Endothelial cell of umbilical vein (primary cell): ENCODE results near the gene NFKB2. TPM values are rescaled to one million over a fixed set of nuclear protein-coding genes. Genes with fewer than 3 reads are reported as not detected.

Experiments used
- BruUV-seq: library from RNA; stranded (reverse); fragments of 400-500 nt; replicated peaks from 2 replicates; lab custom pipeline; 2021; lab: Mats Ljungman, UMichigan
- CTCF ChIA-PET: fragments of 300-600, 350-600 bp; sonication (Branson Sonifier 250); formaldehyde crosslinking; loops from one replicate; lab custom pipeline; 2021; ENCODE audit warnings: antibody characterized with exemption, inconsistent platforms; lab: Charles Lee
- POLR2A ChIA-PET: fragments of 300-600, 350-600 bp; sonication (Branson Sonifier 250); formaldehyde crosslinking; loops from one replicate; lab custom pipeline; 2021; ENCODE audit warnings: antibody characterized with exemption, inconsistent platforms; lab: Charles Lee
- DNase-seq: peaks from one replicate; pipeline ENCODE4 v3.0.0-alpha.2; 2011; ENCODE audit warnings: low read depth, low spot score
- FAIRE-seq: peaks from 2 replicates; lab custom pipeline; 2011; peaks lifted over from hg19 to GRCh38; lab: Jason Lieb, UNC
- H2AFZ ChIP-seq: 2 replicates; pipeline ENCODE4 v1.6.0; 2012; ENCODE audit warnings: low read depth, low read length, control low read depth, inconsistent platforms
- H3K27ac ChIP-seq: 2 replicates; pipeline ENCODE4 v1.5.1; 2011; ENCODE audit warnings: low read depth, mild to moderate bottlenecking, control low read depth, low read length, moderate library complexity; ENCODE audit not compliant: insufficient read depth
- H3K27me3 ChIP-seq, 2 experiments: 2 replicates each; pipeline versions ENCODE4 v1.6.0 to v1.6.1; 2011; ENCODE audit warnings: low read length in 2 of 2, mixed read lengths in 1 of 2; ENCODE audit not compliant: control insufficient read depth in 2 of 2, insufficient read depth in 2 of 2
- H3K36me3 ChIP-seq, 2 experiments: 2 replicates in 1 of 2; 3 replicates in 1 of 2; pipeline ENCODE4 v1.5.1; 2011; ENCODE audit warnings: low read length in 2 of 2, mild to moderate bottlenecking in 1 of 2, moderate library complexity in 1 of 2; ENCODE audit not compliant: control insufficient read depth in 2 of 2, insufficient read depth in 2 of 2; ENCODE audit errors: extremely low read depth in 1 of 2
- H3K4me1 ChIP-seq: 3 replicates; pipeline ENCODE4 v1.5.1; 2011; ENCODE audit warnings: mild to moderate bottlenecking, low read length; ENCODE audit not compliant: control insufficient read depth, insufficient read depth; ENCODE audit errors: extremely low read depth
- H3K4me2 ChIP-seq: 2 replicates; pipeline ENCODE4 v1.6.1; 2011; ENCODE audit warnings: low read length, control low read depth, mixed read lengths; ENCODE audit not compliant: insufficient read depth
- H3K4me3 ChIP-seq, 3 experiments: fragments of 200-600 bp in 1 of 3; sonication (generic), shearing (Covaris generic) in 1 of 3; replicated peaks in 1 of 3; 2 replicates each; pipeline ENCODE4 v1.5.1; 2011 to 2016; ENCODE audit warnings: control low read depth in 3 of 3, low read length in 3 of 3, mild to moderate bottlenecking in 2 of 3, inconsistent platforms in 1 of 3, low read depth in 1 of 3, moderate library complexity in 1 of 3; ENCODE audit not compliant: insufficient read depth in 1 of 3
- H3K79me2 ChIP-seq: 2 replicates; pipeline ENCODE4 v1.6.0; 2012; ENCODE audit warnings: low read length, inconsistent platforms; ENCODE audit not compliant: control insufficient read depth, insufficient read depth
- H3K9ac ChIP-seq: replicated peaks from 2 replicates; pipeline ENCODE3; 2011; ENCODE audit warnings: low read length, control low read depth; ENCODE audit not compliant: insufficient read depth; ENCODE audit errors: extremely low read depth
- H3K9me1 ChIP-seq: replicated peaks from 3 replicates; pipeline ENCODE4 v1.6.0; 2011; ENCODE audit warnings: mild to moderate bottlenecking, low read length; ENCODE audit not compliant: control insufficient read depth, insufficient read depth; ENCODE audit errors: extremely low read depth
- H3K9me3 ChIP-seq: replicated peaks from 2 replicates; pipeline ENCODE4 v1.5.1; 2012; ENCODE audit warnings: low read length, inconsistent platforms; ENCODE audit not compliant: control insufficient read depth, insufficient read depth
- H4K20me1 ChIP-seq: replicated peaks from 2 replicates; pipeline ENCODE3; 2011; ENCODE audit warnings: mild to moderate bottlenecking, low read length; ENCODE audit not compliant: control insufficient read depth, insufficient read depth; ENCODE audit errors: extremely low read depth
- EZH2 ChIP-seq: IDR thresholded peaks from 2 replicates; pipeline ENCODE4 v1.6.1; 2012; ENCODE audit warnings: borderline replicate concordance, low read depth, mild to moderate bottlenecking, moderate library complexity, low read length, inconsistent platforms; ENCODE audit not compliant: severe bottlenecking
- FOS ChIP-seq: IDR thresholded peaks from 2 replicates; pipeline ENCODE4 v1.6.1; 2011; ENCODE audit warnings: mild to moderate bottlenecking, low read length, moderate library complexity, borderline replicate concordance; ENCODE audit not compliant: insufficient read depth
- GATA2 ChIP-seq: IDR thresholded peaks from 2 replicates; pipeline ENCODE4 v1.7.0; 2011; ENCODE audit warnings: low read depth, mild to moderate bottlenecking, moderate library complexity, mixed read lengths, low read length; ENCODE audit not compliant: insufficient read length, insufficient read depth
- JUN ChIP-seq: IDR thresholded peaks from 2 replicates; pipeline ENCODE4 v1.6.1; 2011; ENCODE audit warnings: borderline replicate concordance, low read depth; ENCODE audit not compliant: insufficient read length, insufficient read depth
- MYC ChIP-seq: IDR thresholded peaks from one replicate; pipeline ENCODE4 v1.6.1; 2011; ENCODE audit warnings: mild to moderate bottlenecking, low read depth, low read length
- POLR2A ChIP-seq: IDR thresholded peaks from 2 replicates; pipeline ENCODE4 v1.6.1; 2012; ENCODE audit warnings: low read depth, mild to moderate bottlenecking, control low read depth, low read length
- POLR2AphosphoS5 ChIP-seq: IDR thresholded peaks from 2 replicates; pipeline ENCODE4 v1.6.1; 2012; ENCODE audit warnings: low read depth, mild to moderate bottlenecking, control low read depth, low read length, moderate library complexity; ENCODE audit not compliant: insufficient read depth
- dilution Hi-C: fragments of 300-500 bp; cut with MboI; formaldehyde crosslinking; loops from one replicate; pipeline ENCODE4 v1.15.0; 2019; ENCODE audit warnings: low sequenced_read_pairs; ENCODE audit not compliant: extremely low pct_ligation_motif_present
- intact Hi-C: fragments of 100-400 bp; cut with micrococcal nuclease; formaldehyde crosslinking; loops from one replicate; pipeline ENCODE4 v1.10.0; 2022
- polyA plus RNA-seq, 4 experiments: library from polyadenylated mRNA; depleted of rRNA in 3 of 4; stranded (reverse) in 3 of 4; unstranded in 1 of 4; fragments of >200 nt; gene quantifications; 2 replicates each; pipeline versions ENCODE4 v1.2.1 to v1.2.3, GENCODE V29; 2011 to 2012; ENCODE audit warnings: missing spikeins in 1 of 4
- total RNA-seq: library from RNA; stranded (reverse); gene quantifications from 2 replicates; pipeline ENCODE4 v1.2.3, GENCODE V29; 2021
- TF ChIP-seq, protein P1 (sequence below): IDR thresholded peaks from 2 replicates; pipeline ENCODE4 v1.6.1; 2011; ENCODE audit not compliant: insufficient read depth, insufficient read length
- TF ChIP-seq, protein P2 (sequence below), 2 donors: IDR thresholded peaks; 1 replicate in 1 of 2; 2 replicates in 1 of 2; pipeline ENCODE4 v1.5.1; 2011; ENCODE audit warnings: low read length in 2 of 2, mild to moderate bottlenecking in 2 of 2, moderate library complexity in 2 of 2, control low read depth in 1 of 2, inconsistent platforms in 1 of 2, low read depth in 1 of 2; ENCODE audit not compliant: insufficient read depth in 1 of 2; ENCODE audit errors: extremely low read depth in 1 of 2

The NFKB2 gene
- total and polyA plus RNA-seq, 2 donors (not counting 3 experiments of a cell fraction or from before 2014, with no cell fraction given), result 21.0 to 25.6 TPM

- dilution Hi-C loops, result no loop called here
- H3K4me2 ChIP-seq, result no peak overlapping the region
- TF ChIP-seq JUN (no peak), EZH2 (no peak), POLR2AphosphoS5 (no peak), GATA2 (no peak), FOS (no peak), POLR2A (no peak), MYC (no peak)
- TF ChIP-seq, protein P1, sequence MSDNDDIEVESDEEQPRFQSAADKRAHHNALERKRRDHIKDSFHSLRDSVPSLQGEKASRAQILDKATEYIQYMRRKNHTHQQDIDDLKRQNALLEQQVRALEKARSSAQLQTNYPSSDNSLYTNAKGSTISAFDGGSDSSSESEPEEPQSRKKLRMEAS, result no peak
- TF ChIP-seq, protein P2, sequence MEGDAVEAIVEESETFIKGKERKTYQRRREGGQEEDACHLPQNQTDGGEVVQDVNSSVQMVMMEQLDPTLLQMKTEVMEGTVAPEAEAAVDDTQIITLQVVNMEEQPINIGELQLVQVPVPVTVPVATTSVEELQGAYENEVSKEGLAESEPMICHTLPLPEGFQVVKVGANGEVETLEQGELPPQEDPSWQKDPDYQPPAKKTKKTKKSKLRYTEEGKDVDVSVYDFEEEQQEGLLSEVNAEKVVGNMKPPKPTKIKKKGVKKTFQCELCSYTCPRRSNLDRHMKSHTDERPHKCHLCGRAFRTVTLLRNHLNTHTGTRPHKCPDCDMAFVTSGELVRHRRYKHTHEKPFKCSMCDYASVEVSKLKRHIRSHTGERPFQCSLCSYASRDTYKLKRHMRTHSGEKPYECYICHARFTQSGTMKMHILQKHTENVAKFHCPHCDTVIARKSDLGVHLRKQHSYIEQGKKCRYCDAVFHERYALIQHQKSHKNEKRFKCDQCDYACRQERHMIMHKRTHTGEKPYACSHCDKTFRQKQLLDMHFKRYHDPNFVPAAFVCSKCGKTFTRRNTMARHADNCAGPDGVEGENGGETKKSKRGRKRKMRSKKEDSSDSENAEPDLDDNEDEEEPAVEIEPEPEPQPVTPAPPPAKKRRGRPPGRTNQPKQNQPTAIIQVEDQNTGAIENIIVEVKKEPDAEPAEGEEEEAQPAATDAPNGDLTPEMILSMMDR (IDR thresholded peaks at IDR 0.05; ENCODE audit: extremely low read depth in 1 of 2, insufficient read depth in 1 of 2, low read depth in 1 of 2, low read length in 2 of 2), result no peak
- H3K27ac ChIP-seq, result no peak overlapping the region
- POLR2A ChIA-PET, result interaction anchor here (0.7 kb wide), 1 partner anchor 549 kb away, joined by 8 read pairs; no protein-coding TSS in a partner anchor
- no peaks in the 10 kb centered on the region for H3K79me2 ChIP-seq
- H3K9me1 ChIP-seq, result no peaks in the 10 kb centered on the region
- no peaks in the 10 kb centered on the region for H3K27me3 ChIP-seq
- no peak for DNase-seq
- no peak for FAIRE-seq
- intact Hi-C loops, result no loop called here
- no TSS peak for BruUV-seq
- H4K20me1 ChIP-seq, result no peaks in the 10 kb centered on the region
- no peaks in the 10 kb centered on the region for H3K4me1 ChIP-seq
- H2AFZ ChIP-seq, result no peak overlapping the region
- H3K4me3 ChIP-seq, result no peak overlapping the region
- CTCF ChIA-PET, result interaction anchor here (2.0 to 5.0 kb wide), 4 partner anchors 12 to 152 kb away, joined by 10 to 30 read pairs (median 14); partner anchors contain the start of gene NFKB2
- H3K9ac ChIP-seq, result no peak overlapping the region
- H3K36me3 ChIP-seq, result peaks cover 4 to 30% of the 10 kb centered on the region in 2 experiments
- H3K9me3 ChIP-seq, result no peaks in the 10 kb centered on the region
Observed at GRCh38 chr10:102381983-102382382, 13.5 kb upstream of the NFKB2 start.
